GM12872 (cell line): Measurements from ENCODE around the gene HHATL.

Experiments used
- TF ChIP-seq, protein P1 (sequence below): IDR thresholded peaks from 3 replicates; pipeline ENCODE4 v1.5.1; 2011; ENCODE audit warnings: low read depth, mild to moderate bottlenecking, low read length, moderate library complexity; ENCODE audit not compliant: insufficient read depth

Gene HHATL

DNA sequence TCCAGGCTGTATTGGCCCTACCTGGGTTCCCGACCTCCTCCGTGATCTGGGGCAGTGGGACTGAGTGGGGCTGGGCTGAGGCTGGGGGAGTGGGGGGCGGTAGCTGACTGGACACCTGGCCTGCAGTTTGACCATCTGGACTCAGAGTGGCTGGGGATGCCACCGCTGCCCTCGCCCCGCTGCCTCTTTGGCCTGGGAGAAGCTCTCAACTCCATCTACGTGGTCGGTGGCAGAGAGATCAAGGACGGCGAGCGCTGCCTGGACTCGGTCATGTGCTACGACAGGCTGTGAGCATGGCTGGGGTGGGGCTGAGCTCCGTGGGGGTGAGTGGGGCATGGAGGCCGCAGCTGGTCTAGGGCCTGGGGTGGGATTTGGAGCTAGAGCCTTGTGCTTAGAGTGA lies 14.6 kb downstream of the HHATL start:
- TF ChIP-seq, protein P1, sequence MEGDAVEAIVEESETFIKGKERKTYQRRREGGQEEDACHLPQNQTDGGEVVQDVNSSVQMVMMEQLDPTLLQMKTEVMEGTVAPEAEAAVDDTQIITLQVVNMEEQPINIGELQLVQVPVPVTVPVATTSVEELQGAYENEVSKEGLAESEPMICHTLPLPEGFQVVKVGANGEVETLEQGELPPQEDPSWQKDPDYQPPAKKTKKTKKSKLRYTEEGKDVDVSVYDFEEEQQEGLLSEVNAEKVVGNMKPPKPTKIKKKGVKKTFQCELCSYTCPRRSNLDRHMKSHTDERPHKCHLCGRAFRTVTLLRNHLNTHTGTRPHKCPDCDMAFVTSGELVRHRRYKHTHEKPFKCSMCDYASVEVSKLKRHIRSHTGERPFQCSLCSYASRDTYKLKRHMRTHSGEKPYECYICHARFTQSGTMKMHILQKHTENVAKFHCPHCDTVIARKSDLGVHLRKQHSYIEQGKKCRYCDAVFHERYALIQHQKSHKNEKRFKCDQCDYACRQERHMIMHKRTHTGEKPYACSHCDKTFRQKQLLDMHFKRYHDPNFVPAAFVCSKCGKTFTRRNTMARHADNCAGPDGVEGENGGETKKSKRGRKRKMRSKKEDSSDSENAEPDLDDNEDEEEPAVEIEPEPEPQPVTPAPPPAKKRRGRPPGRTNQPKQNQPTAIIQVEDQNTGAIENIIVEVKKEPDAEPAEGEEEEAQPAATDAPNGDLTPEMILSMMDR = no peak

DNA sequence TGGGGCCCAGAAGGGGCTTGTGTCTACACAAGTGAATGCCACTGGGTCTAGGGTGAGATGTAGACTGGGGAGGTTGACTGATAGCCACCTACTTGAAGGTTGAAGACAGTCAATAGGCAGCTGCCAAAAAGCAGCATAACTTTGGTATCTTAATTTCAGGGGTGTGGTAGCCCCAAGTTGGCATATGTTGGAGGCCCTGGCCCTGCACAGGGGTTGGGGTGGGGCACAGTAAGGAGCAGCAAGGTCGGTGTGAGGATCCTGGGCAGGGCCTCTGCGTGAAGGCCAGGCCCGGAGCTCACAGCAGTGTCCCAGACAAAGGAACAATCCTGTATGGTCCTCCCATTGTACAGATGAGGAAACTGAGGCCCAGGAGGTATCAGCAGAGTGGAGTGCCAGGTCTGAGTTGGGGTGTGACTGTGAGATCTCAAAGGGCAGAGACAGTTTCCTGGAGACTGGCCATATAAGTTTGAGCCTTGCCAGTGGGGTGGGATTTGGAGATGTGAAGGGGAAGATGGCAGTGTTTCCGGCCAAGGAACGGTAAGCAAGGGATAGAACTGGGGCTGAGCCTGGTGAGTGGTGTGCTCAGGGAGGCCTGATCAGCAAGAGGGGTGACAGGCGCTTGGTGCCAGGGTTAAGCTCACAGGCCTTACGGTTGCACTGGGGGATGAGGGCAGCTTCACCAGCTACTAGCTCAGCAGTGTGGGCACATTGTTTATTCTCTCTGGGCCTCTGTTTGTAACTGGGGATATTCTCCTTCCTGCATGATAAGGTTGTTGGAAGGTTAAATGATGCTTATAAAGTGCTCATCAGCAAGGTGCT lies 15.6 kb downstream of the HHATL start:
- TF ChIP-seq, protein P1 = no peak

DNA sequence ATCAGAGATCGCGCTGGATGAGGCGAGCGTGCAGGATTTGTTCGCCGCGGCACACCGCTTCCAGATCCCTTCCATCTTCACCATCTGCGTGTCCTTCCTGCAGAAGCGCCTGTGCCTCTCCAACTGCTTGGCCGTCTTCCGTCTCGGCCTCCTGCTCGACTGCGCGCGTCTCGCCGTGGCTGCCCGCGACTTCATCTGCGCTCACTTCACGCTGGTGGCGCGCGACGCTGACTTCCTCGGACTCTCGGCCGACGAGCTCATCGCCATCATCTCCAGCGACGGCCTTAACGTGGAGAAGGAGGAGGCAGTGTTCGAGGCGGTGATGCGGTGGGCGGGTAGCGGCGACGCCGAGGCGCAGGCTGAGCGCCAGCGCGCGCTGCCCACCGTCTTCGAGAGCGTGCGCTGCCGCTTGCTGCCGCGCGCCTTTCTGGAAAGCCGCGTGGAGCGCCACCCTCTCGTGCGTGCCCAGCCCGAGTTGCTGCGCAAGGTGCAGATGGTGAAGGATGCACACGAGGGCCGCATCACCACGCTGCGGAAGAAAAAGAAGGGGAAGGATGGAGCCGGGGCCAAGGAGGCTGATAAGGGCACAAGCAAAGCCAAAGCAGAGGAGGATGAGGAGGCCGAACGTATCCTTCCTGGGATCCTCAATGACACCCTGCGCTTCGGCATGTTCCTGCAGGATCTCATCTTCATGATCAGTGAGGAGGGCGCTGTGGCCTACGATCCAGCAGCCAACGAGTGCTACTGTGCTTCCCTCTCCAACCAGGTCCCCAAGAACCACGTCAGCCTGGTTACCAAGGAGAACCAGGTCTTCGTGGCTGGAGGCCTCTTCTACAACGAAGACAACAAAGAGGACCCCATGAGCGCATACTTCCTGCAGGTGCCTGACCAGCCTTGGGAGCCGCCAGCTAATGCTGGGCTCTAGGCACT lies 16.4 kb downstream of the HHATL start:
- TF ChIP-seq, protein P1 = no peak

DNA sequence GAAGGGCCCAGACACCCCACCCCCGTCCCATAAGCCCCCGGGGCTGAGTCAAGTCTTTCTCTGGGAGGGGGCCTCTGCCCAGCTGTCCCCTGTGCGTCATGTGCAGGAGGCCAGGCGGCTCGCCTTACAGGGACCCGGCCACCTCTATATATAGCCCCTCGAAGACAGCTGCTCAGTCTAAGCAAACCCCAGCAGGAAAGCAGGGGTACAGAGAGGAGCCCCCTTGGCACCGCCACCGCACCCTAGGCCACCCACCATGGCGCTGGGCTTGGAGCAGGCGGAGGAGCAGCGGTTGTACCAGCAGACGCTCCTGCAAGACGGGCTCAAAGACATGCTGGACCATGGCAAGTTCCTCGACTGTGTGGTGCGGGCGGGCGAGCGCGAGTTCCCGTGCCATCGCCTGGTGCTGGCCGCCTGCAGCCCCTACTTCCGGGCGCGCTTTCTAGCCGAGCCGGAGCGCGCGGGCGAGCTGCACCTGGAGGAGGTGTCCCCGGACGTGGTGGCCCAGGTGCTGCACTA lies 17.2 kb downstream of the HHATL start, which contains the start of gene KLHL40:
KLHL40 (plus strand) TSS at position 175 of the 519 bp plus-strand sequence; CDS start at position 257, 82 bp downstream.
- TF ChIP-seq, protein P1 = no peak

DNA sequence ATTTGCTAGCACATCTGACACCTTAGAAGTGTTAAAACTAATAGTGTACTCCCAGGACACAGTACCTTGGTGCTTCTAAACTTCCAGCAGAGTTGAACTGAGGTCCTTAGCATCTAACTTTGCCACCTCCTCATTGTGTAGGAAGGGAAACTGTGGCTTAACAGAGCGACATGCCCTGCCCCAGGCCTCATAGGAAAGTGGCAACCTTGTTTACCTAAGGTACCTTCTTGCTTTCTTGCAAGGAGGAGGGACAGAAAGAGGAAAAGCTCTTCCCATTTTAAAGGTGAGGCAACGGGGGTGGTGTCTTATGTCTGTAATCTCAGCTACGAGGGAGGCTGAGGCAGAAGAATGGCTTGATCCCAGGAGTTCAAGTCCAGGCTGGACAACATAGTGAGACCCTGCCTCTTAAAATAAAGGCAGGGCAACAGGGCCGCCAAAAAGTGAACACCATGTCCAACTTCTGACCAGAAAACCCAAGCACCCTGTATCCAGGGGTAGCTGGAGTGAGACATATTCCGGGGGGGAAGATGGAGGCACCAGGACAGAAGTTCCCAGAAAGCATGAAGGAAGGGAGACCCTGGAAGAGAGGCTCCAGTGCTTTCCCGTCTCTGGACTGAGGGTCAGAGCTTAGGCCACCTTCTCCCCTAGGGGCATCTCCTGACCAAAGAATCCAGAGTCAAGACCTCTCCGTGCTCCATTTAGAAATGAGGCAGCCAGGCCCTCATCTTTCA lies 17.8 kb downstream of the HHATL start:
- TF ChIP-seq, protein P1 = no peak

DNA sequence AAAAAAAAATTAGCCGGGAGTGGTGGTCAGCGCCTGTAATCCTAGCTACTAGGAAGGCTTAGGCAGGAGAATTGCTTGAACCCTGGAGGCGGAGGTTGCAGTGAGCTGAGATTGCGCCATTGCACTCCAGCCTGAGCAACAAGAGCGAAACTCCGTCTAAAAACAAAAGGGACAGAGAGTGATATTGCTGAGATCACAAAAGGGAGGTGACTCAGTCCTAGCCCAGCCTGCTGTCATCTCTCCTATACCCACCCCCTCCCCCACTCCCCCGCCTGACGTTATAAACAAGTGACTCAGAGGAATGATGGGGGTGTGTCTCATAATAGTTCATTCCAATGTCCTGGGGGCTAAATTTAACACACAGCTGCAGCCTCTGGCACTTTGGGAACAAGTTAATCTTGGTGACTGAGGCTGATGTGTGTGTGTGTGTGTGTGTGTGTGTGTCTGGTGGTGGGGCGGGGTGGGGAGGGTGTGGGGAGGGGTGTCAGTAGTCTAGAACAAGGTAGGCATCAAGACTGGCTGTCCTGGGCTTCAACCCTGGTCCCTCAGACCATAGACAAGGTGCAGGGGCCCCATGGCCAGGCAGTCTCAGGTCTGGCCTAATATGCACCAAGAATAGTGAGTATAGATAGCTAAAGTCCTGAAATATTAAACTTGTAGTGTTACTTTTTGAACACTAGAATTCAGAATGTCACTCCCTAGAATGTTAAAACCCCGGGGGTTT lies 18.6 kb downstream of the HHATL start:
- TF ChIP-seq, protein P1 = no peak
